Trophoblast cell (in vitro differentiated cells and primary cell): Measurements from ENCODE around the gene KCNIP4.

Source experiments
- DNase-seq, 2 donors: peaks; one replicate each; pipeline ENCODE4 v3.0.0-alpha.2; 2016
- H2AFZ ChIP-seq: 2 replicates; pipeline ENCODE4 v1.6.1; 2013; ENCODE audit warnings: low read length, moderate library complexity, mild to moderate bottlenecking; ENCODE audit not compliant: insufficient read depth, poor library complexity
- H2AK5ac ChIP-seq: 2 replicates; pipeline ENCODE4 v1.6.1; 2013; ENCODE audit warnings: mild to moderate bottlenecking, low read length
- H2BK120ac ChIP-seq: 2 replicates; pipeline ENCODE4 v1.6.1; 2013; ENCODE audit warnings: low read length, mild to moderate bottlenecking, moderate library complexity; ENCODE audit not compliant: insufficient read depth, poor library complexity
- H2BK12ac ChIP-seq: 2 replicates; pipeline ENCODE4 v1.6.1; 2013; ENCODE audit warnings: mild to moderate bottlenecking, low read length, moderate library complexity
- H2BK5ac ChIP-seq: 2 replicates; pipeline ENCODE4 v1.6.1; 2013; ENCODE audit warnings: low read length, low read depth, moderate library complexity, mild to moderate bottlenecking; ENCODE audit not compliant: poor library complexity
- H3K14ac ChIP-seq: 2 replicates; pipeline ENCODE4 v1.6.1; 2013; ENCODE audit warnings: mild to moderate bottlenecking, low read length
- H3K18ac ChIP-seq: 2 replicates; pipeline ENCODE4 v1.6.1; 2013; ENCODE audit warnings: mild to moderate bottlenecking, low read length
- H3K23ac ChIP-seq: 2 replicates; pipeline ENCODE4 v1.6.1; 2013; ENCODE audit warnings: low read length
- H3K27ac ChIP-seq: 2 replicates; pipeline ENCODE4 v1.5.1; 2013; ENCODE audit warnings: low read depth, mild to moderate bottlenecking, inconsistent platforms, low read length, moderate library complexity
- H3K27me3 ChIP-seq: 2 replicates; pipeline ENCODE4 v1.6.1; 2013; ENCODE audit warnings: inconsistent platforms, mild to moderate bottlenecking, low read length, moderate library complexity; ENCODE audit not compliant: insufficient read depth
- H3K36me3 ChIP-seq, 2 experiments: 1 replicate in 1 of 2; 2 replicates in 1 of 2; pipeline ENCODE4 v1.6.1; 2013; ENCODE audit warnings: low read length in 2 of 2, mild to moderate bottlenecking in 2 of 2, moderate library complexity in 1 of 2; ENCODE audit not compliant: insufficient read depth in 2 of 2, control insufficient read depth in 1 of 2
- H3K4ac ChIP-seq: 2 replicates; pipeline ENCODE4 v1.6.1; 2013; ENCODE audit warnings: low read depth, mild to moderate bottlenecking, low read length, moderate library complexity
- H3K4me1 ChIP-seq, 2 experiments: 1 replicate in 1 of 2; 2 replicates in 1 of 2; pipeline ENCODE4 v1.6.1; 2013; ENCODE audit warnings: low read length in 2 of 2, mild to moderate bottlenecking in 2 of 2, moderate library complexity in 1 of 2; ENCODE audit not compliant: insufficient read depth in 2 of 2, control insufficient read depth in 1 of 2
- H3K4me2 ChIP-seq: 2 replicates; pipeline ENCODE4 v1.6.1; 2013; ENCODE audit warnings: inconsistent platforms, mild to moderate bottlenecking, low read length, moderate library complexity
- H3K4me3 ChIP-seq: 2 replicates; pipeline ENCODE4 v1.5.1; 2013; ENCODE audit warnings: mild to moderate bottlenecking, low read depth, low read length, inconsistent platforms
- H3K79me1 ChIP-seq: one replicate; pipeline ENCODE4 v1.6.1; 2013; ENCODE audit warnings: low read length
- H3K79me2 ChIP-seq: 2 replicates; pipeline ENCODE4 v1.6.1; 2013; ENCODE audit warnings: low read length, mild to moderate bottlenecking; ENCODE audit not compliant: control insufficient read depth, insufficient read depth, poor library complexity
- H3K9ac ChIP-seq: 2 replicates; pipeline ENCODE4 v1.6.1; 2013; ENCODE audit warnings: mild to moderate bottlenecking, low read length
- H3K9me3 ChIP-seq: 2 replicates; pipeline ENCODE4 v1.6.1; 2013; ENCODE audit warnings: low read depth, mild to moderate bottlenecking, control low read depth, inconsistent platforms, low read length; ENCODE audit not compliant: insufficient read depth
- H4K12ac ChIP-seq: 2 replicates; pipeline ENCODE4 v1.6.1; 2013; ENCODE audit warnings: low read depth, mild to moderate bottlenecking, low read length, moderate library complexity
- H4K8ac ChIP-seq: 2 replicates; pipeline ENCODE4 v1.6.1; 2013; ENCODE audit warnings: low read depth, mild to moderate bottlenecking, low read length, moderate library complexity
- H4K91ac ChIP-seq: one replicate; pipeline ENCODE4 v1.6.1; 2013; ENCODE audit warnings: low read depth, mild to moderate bottlenecking, low read length, moderate library complexity
- WGBS: extraction: QIAGEN DNeasy Blood & Tissue Kit; methylation state at CpG from one replicate; pipeline ENCODE4 v1.1.7; 2013; ENCODE audit warnings: missing lambda C conversion rate; ENCODE audit not compliant: insufficient read length, insufficient coverage; ENCODE audit errors: extremely low coverage; 5-methylcytosine and 5-hydroxymethylcytosine counted together

Gene KCNIP4

DNA sequence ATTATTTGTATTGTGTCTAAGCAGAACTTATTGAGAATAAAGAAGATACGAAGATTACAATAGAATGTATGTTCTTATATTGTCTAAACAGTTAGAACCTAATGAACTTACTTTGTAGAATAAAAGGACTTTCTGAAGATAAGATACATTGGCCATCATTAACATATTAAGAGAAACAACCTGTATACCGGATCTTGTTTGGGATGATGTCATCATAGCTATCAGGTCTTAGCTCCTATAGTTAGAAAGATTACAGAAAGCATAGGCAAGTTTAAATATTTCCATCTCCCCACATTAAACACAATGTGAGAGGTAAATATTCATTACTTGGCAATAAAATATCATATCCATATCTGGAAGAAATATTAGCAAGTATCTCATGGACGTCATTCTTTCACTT lies 966.0 kb downstream of the KCNIP4 start:
- no CpG with 5 or more reads among the region's 3 CpGs for WGBS
- Histone ChIP-seq H3K36me3 (no peaks in the 10 kb centered on the region), H2AFZ (no peak overlapping the region), H2AK5ac (no peak overlapping the region), H4K91ac (no peak overlapping the region), H4K12ac (no peak overlapping the region), H3K9me3 (no peaks in the 10 kb centered on the region), H2BK120ac (no peak overlapping the region), H3K4me1 (peaks cover 0 to 2% of the 10 kb centered on the region in 2 experiments), H3K4me3 (no peak overlapping the region), H3K9ac (no peak overlapping the region), H3K79me1 (no peaks in the 10 kb centered on the region), H4K8ac (no peak overlapping the region), H3K4ac (no peak overlapping the region), H3K4me2 (no peak overlapping the region), H2BK12ac (no peak overlapping the region), H3K18ac (no peak overlapping the region), H2BK5ac (no peak overlapping the region), H3K27ac (no peak overlapping the region), H3K14ac (no peak overlapping the region), H3K79me2 (no peaks in the 10 kb centered on the region), H3K27me3 (no peaks in the 10 kb centered on the region), H3K23ac (no peak overlapping the region)
- DNase-seq, result no peak

GRCh38 chr4:20960291-20960690 lies 988.3 kb downstream of the KCNIP4 start:
- no peaks in the 10 kb centered on the region for H3K79me1 ChIP-seq
- no peaks in the 10 kb centered on the region for H3K79me2 ChIP-seq
- no peak overlapping the region for H3K14ac ChIP-seq
- no peak overlapping the region for H2AK5ac ChIP-seq
- H3K9me3 ChIP-seq, result no peaks in the 10 kb centered on the region
- H3K9ac ChIP-seq, result no peak overlapping the region
- H3K36me3 ChIP-seq, result no peaks in the 10 kb centered on the region
- H2BK12ac ChIP-seq, result no peak overlapping the region
- no peaks in the 10 kb centered on the region for H3K27me3 ChIP-seq
- no peak overlapping the region for H2BK120ac ChIP-seq
- H3K4me2 ChIP-seq, result no peak overlapping the region
- no peak overlapping the region for H3K23ac ChIP-seq
- DNase-seq, result no peak
- no peak overlapping the region for H3K18ac ChIP-seq
- H3K4me3 ChIP-seq, result no peak overlapping the region
- no peak overlapping the region for H2AFZ ChIP-seq
- H4K91ac ChIP-seq, result no peak overlapping the region
- no peak overlapping the region for H2BK5ac ChIP-seq
- no peak overlapping the region for H3K27ac ChIP-seq
- no CpG with 5 or more reads among the region's 6 CpGs for WGBS
- no peak overlapping the region for H3K4ac ChIP-seq
- H4K8ac ChIP-seq, result no peak overlapping the region
- H3K4me1 ChIP-seq, result no peaks in the 10 kb centered on the region
- no peak overlapping the region for H4K12ac ChIP-seq

DNA sequence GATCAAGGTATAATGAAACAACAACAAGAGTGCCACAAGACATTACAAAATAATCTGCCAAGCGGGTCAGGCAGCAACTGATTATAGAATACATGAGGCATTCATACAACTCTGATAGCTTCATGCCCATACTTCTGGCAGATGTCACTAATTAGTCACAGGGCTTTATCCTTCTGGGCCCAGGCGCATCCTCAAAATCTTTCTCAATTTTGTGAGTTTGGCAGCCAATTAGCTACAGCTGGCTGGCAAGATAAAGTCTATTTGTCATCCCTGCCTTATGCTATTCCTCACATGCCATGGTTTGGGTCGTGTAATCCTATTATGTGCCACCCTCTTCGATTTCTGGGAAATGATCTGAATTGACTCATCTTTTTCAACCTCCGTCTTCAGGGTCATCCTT lies 994.0 kb downstream of the KCNIP4 start:
- no peak overlapping the region for H3K27ac ChIP-seq
- DNase-seq, result no peak
- no peak overlapping the region for H3K18ac ChIP-seq
- H2AFZ ChIP-seq, result no peak overlapping the region
- no peak overlapping the region for H3K4ac ChIP-seq
- H3K4me3 ChIP-seq, result no peak overlapping the region
- H2BK5ac ChIP-seq, result no peak overlapping the region
- no peaks in the 10 kb centered on the region for H3K36me3 ChIP-seq
- H4K91ac ChIP-seq, result no peak overlapping the region
- H3K23ac ChIP-seq, result no peak overlapping the region
- no peak overlapping the region for H3K4me2 ChIP-seq
- no peak overlapping the region for H2BK12ac ChIP-seq
- H3K79me1 ChIP-seq, result no peaks in the 10 kb centered on the region
- H2AK5ac ChIP-seq, result no peak overlapping the region
- H4K8ac ChIP-seq, result no peak overlapping the region
- no peak overlapping the region for H4K12ac ChIP-seq
- H3K79me2 ChIP-seq, result no peaks in the 10 kb centered on the region
- no peak overlapping the region for H3K9ac ChIP-seq
- no CpG with 5 or more reads among the region's 5 CpGs for WGBS
- H3K14ac ChIP-seq, result no peak overlapping the region
- no peaks in the 10 kb centered on the region for H3K27me3 ChIP-seq
- no peaks in the 10 kb centered on the region for H3K4me1 ChIP-seq
- no peak overlapping the region for H2BK120ac ChIP-seq
- H3K9me3 ChIP-seq, result no peaks in the 10 kb centered on the region

GRCh38 chr4:20944961-20945360 lies 1003.6 kb downstream of the KCNIP4 start:
- H3K79me1 ChIP-seq, result no peaks in the 10 kb centered on the region
- no peak overlapping the region for H4K91ac ChIP-seq
- H3K9ac ChIP-seq, result no peak overlapping the region
- no peak overlapping the region for H3K23ac ChIP-seq
- no peak overlapping the region for H3K4ac ChIP-seq
- no peak overlapping the region for H3K4me3 ChIP-seq
- H3K79me2 ChIP-seq, result no peaks in the 10 kb centered on the region
- H2BK5ac ChIP-seq, result no peak overlapping the region
- DNase-seq, result peak; percentile 41 to 80
- no peaks in the 10 kb centered on the region for H3K27me3 ChIP-seq
- H4K8ac ChIP-seq, result no peak overlapping the region
- no peaks in the 10 kb centered on the region for H3K9me3 ChIP-seq
- no peak overlapping the region for H3K18ac ChIP-seq
- H3K4me1 ChIP-seq, result peaks cover 0 to 3% of the 10 kb centered on the region in 2 experiments
- H2BK120ac ChIP-seq, result no peak overlapping the region
- H3K36me3 ChIP-seq, result no peaks in the 10 kb centered on the region
- no peak overlapping the region for H4K12ac ChIP-seq
- H3K14ac ChIP-seq, result no peak overlapping the region
- H3K4me2 ChIP-seq, result no peak overlapping the region
- H2BK12ac ChIP-seq, result no peak overlapping the region
- no peak overlapping the region for H3K27ac ChIP-seq
- no peak overlapping the region for H2AFZ ChIP-seq
- no peak overlapping the region for H2AK5ac ChIP-seq
